CD14-positive monocyte (primary cell): ENCODE results near the gene COPE. TPM values are rescaled to one million over a fixed set of nuclear protein-coding genes. Genes with fewer than 3 reads are reported as not detected.
"Not testable (repeated sequence)": the region's sequence is repeated elsewhere in the genome, so short reads cannot be mapped to it uniquely, and the experiment has no call there.

ENCODE experiments used
- DNase-seq, 3 donors: peaks; one replicate each; pipeline ENCODE4 v3.0.0-alpha.2; 2011 to 2022
- H2AFZ ChIP-seq: 2 replicates; pipeline ENCODE4 v1.6.0; 2012; ENCODE audit warnings: mild to moderate bottlenecking, low read depth, low read length, inconsistent platforms; ENCODE audit not compliant: insufficient read depth, poor library complexity, severe bottlenecking
- H3K27ac ChIP-seq, 2 donors: 1 replicate in 1 of 2; 2 replicates in 1 of 2; pipeline ENCODE4 v1.5.1; 2012 to 2013; ENCODE audit warnings: low read length in 2 of 2, control low read depth in 1 of 2, inconsistent platforms in 1 of 2, low read depth in 1 of 2, mild to moderate bottlenecking in 1 of 2
- H3K27me3 ChIP-seq, 2 donors: one replicate each; pipeline versions ENCODE4 v1.6.0 to v1.6.1; 2011 to 2013; ENCODE audit warnings: low read length in 2 of 2; ENCODE audit not compliant: control insufficient read depth in 2 of 2, insufficient read depth in 2 of 2
- H3K36me3 ChIP-seq, 2 donors: replicated peaks in 1 of 2; 1 replicate in 1 of 2; 2 replicates in 1 of 2; pipeline versions ENCODE4 v1.5.1 to v1.6.1; 2012 to 2013; ENCODE audit warnings: low read length in 2 of 2, control low read depth in 1 of 2, inconsistent platforms in 1 of 2, mild to moderate bottlenecking in 1 of 2; ENCODE audit not compliant: insufficient read depth in 2 of 2, control insufficient read depth in 1 of 2
- H3K4me1 ChIP-seq, 2 donors: 1 replicate in 1 of 2; 2 replicates in 1 of 2; pipeline versions ENCODE4 v1.5.1 to v1.6.1; 2012 to 2013; ENCODE audit warnings: low read length in 2 of 2, control low read depth in 1 of 2, inconsistent platforms in 1 of 2, mild to moderate bottlenecking in 1 of 2, moderate library complexity in 1 of 2; ENCODE audit not compliant: insufficient read depth in 2 of 2, control insufficient read depth in 1 of 2
- H3K4me2 ChIP-seq: replicated peaks from 2 replicates; pipeline ENCODE3; 2012; ENCODE audit warnings: low read length, moderate library complexity, mild to moderate bottlenecking; ENCODE audit not compliant: poor library complexity, severe bottlenecking; ENCODE audit errors: extremely low read depth
- H3K4me3 ChIP-seq, 3 experiments: fragments of 200-600 bp in 1 of 3; sonication (generic) in 1 of 3; replicated peaks in 1 of 3; 1 replicate in 2 of 3; 2 replicates in 1 of 3; pipeline ENCODE4 v1.5.1; 2011 to 2013; ENCODE audit warnings: low read length in 3 of 3, mild to moderate bottlenecking in 3 of 3, control low read depth in 2 of 3, low read depth in 2 of 3, inconsistent platforms in 1 of 3, moderate library complexity in 1 of 3
- H3K79me2 ChIP-seq: 2 replicates; pipeline ENCODE4 v1.6.0; 2012; ENCODE audit warnings: mild to moderate bottlenecking, control low read depth, inconsistent platforms, low read length, moderate library complexity; ENCODE audit not compliant: insufficient read depth
- H3K9ac ChIP-seq: 2 replicates; pipeline ENCODE4 v1.6.0; 2017; ENCODE audit warnings: low read length, mild to moderate bottlenecking; ENCODE audit not compliant: insufficient read depth, poor library complexity, severe bottlenecking
- H3K9me3 ChIP-seq, 2 donors: replicated peaks in 1 of 2; 1 replicate in 1 of 2; 2 replicates in 1 of 2; pipeline versions ENCODE4 v1.5.1 to v1.6.1; 2012 to 2013; ENCODE audit warnings: low read length in 2 of 2, control low read depth in 1 of 2; ENCODE audit not compliant: control insufficient read depth in 1 of 2, insufficient read depth in 1 of 2
- H4K20me1 ChIP-seq: 2 replicates; pipeline ENCODE4 v1.6.0; 2012; ENCODE audit warnings: mild to moderate bottlenecking, low read length, control low read depth, moderate library complexity; ENCODE audit not compliant: insufficient read depth
- H3K27ac Mint-ChIP-seq, 7 donors: one replicate each; pipeline ENCODE4 v1.8.0; 2020; ENCODE audit warnings: mild to moderate bottlenecking in 7 of 7, mixed read lengths in 7 of 7, moderate library complexity in 6 of 7, inconsistent platforms in 2 of 7
- H3K27me3 Mint-ChIP-seq, 3 donors: one replicate each; pipeline ENCODE4 v1.8.0; 2021 to 2022; ENCODE audit warnings: low read depth in 3 of 3, mild to moderate bottlenecking in 3 of 3, mixed read lengths in 3 of 3, moderate library complexity in 3 of 3, inconsistent platforms in 1 of 3
- H3K36me3 Mint-ChIP-seq, 2 donors: one replicate each; pipeline ENCODE4 v1.8.0; 2020; ENCODE audit warnings: mixed read lengths in 2 of 2, inconsistent platforms in 1 of 2, mild to moderate bottlenecking in 1 of 2
- H3K4me1 Mint-ChIP-seq: one replicate; pipeline ENCODE4 v1.8.0; 2020; ENCODE audit warnings: mild to moderate bottlenecking, mixed read lengths
- H3K4me3 Mint-ChIP-seq, 2 donors: one replicate each; pipeline ENCODE4 v1.8.0; 2020; ENCODE audit warnings: mild to moderate bottlenecking in 2 of 2, mixed read lengths in 2 of 2, moderate library complexity in 1 of 2
- H3K9me3 Mint-ChIP-seq, 7 donors: one replicate each; pipeline ENCODE4 v1.8.0; 2020 to 2022; ENCODE audit warnings: mixed read lengths in 7 of 7, mild to moderate bottlenecking in 6 of 7, moderate library complexity in 6 of 7, inconsistent platforms in 2 of 7
- CTCF ChIP-seq: fragments of 200-600 bp; IDR thresholded peaks from one replicate; pipeline ENCODE4 v1.8.0; 2022; ENCODE audit warnings: antibody characterized with exemption, mild to moderate bottlenecking
- WGBS: methylation state at CpG from one replicate; pipeline ENCODE4 v1.1.5; 2013; ENCODE audit warnings: missing lambda C conversion rate; ENCODE audit not compliant: insufficient coverage; 5-methylcytosine and 5-hydroxymethylcytosine counted together
- intact Hi-C, 2 donors: fragments of 100-400 bp; cut with micrococcal nuclease; formaldehyde crosslinking; loops; one replicate each; pipeline versions ENCODE4 v1.15.0 to v1.15.1; 2023
- polyA plus RNA-seq, 3 donors: library from polyadenylated mRNA; depleted of rRNA in 1 of 3; unstranded in 2 of 3; stranded (reverse) in 1 of 3; fragments of 300-500 nt in 2 of 3; fragments of >200 nt in 1 of 3; fragmentation: Illumina TruSeq in 2 of 3; gene quantifications; 1 replicate in 2 of 3; 2 replicates in 1 of 3; pipeline ENCODE4 v1.2.3, GENCODE V29; 2012 to 2021

Gene COPE
- polyA plus RNA-seq, 3 donors = 331 to 345 (median 345) TPM

- Mint-ChIP-seq H3K36me3 (peaks cover 61 to 90% of the 10 kb centered on the region in 2 donors), H3K27me3 (no peaks in the 10 kb centered on the region), H3K9me3 (peaks cover 0 to 4% (median 0%) of the 10 kb centered on the region in 7 donors), H3K4me3 (no peak overlapping the region), H3K27ac (peak overlapping the region in 2 of 7 donors; percentile 21 to 23), H3K4me1 (no peaks in the 10 kb centered on the region)
- DNase-seq = no peak
- no peak overlapping the region for H3K4me2 ChIP-seq
- no peaks in the 10 kb centered on the region for H3K9me3 ChIP-seq
- peaks cover 83 to 89% of the 10 kb centered on the region in 2 donors for H3K36me3 ChIP-seq
- H3K9ac ChIP-seq = no peak overlapping the region
- H4K20me1 ChIP-seq = peaks cover 70% of the 10 kb centered on the region
- no peak for TF ChIP-seq CTCF
- no peak overlapping the region for H3K27ac ChIP-seq
- WGBS = 96% methylated on average over 21 of the region's 29 CpGs
- no peaks in the 10 kb centered on the region for H3K4me1 ChIP-seq
- no peak overlapping the region for H2AFZ ChIP-seq
- no peak overlapping the region for H3K4me3 ChIP-seq
- no peaks in the 10 kb centered on the region for H3K79me2 ChIP-seq
- intact Hi-C loops = no loop called here
- no peaks in the 10 kb centered on the region for H3K27me3 ChIP-seq
Measured at GRCh38 chr19:18903156-18904037, 15.8 kb downstream of the COPE start.

DNA sequence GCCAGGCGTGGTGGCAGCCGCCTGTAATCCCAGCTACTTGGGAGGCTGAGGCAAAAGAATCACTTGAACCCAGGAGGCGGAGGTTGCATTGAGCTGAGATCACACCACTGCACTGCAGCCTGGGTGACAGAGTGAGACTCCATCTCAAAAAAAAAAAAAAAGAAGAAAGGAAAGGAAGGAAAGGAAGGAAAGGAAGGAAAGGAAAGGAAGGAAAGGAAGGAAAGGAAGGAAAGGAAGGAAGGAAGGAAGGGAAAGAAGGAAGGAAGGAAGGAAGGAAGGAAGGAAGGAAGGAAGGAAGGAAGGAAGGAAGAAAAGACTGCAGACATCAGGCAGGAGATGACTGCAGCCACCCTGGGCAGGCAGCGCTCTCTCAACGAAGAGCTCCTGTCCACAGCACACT, 16.7 kb downstream of the COPE start:
- H3K27me3 Mint-ChIP-seq, H3K4me3 Mint-ChIP-seq, DNase-seq, H3K9me3 Mint-ChIP-seq, H3K9me3 ChIP-seq, H3K79me2 ChIP-seq, H3K4me1 ChIP-seq, H3K27ac ChIP-seq, H3K27me3 ChIP-seq, H3K9ac ChIP-seq, H2AFZ ChIP-seq, H3K4me1 Mint-ChIP-seq, H3K4me3 ChIP-seq, intact Hi-C loops, H3K4me2 ChIP-seq: not testable (repeated sequence)
- peaks cover 67% of the 10 kb centered on the region for H4K20me1 ChIP-seq
- Mint-ChIP-seq H3K36me3 (peaks cover 58 to 84% of the 10 kb centered on the region in 2 donors), H3K27ac (peak overlapping the region in 1 of 7 donors; percentile 30)
- WGBS = 100% methylated on average over 1 of the region's 5 CpGs
- H3K36me3 ChIP-seq = peaks cover 76 to 81% of the 10 kb centered on the region in 2 donors
